H1 (cell line): ENCODE data around the gene C1S. TPM values are rescaled to one million over a fixed set of nuclear protein-coding genes. Genes with fewer than 3 reads are reported as not detected.

ENCODE experiments used
- CTCF ChIA-PET: fragments of 300-600 bp; sonication (Branson Sonifier 250); formaldehyde crosslinking; loops from one replicate; lab custom pipeline; 2021; ENCODE audit not compliant: partially characterized antibody; lab: Charles Lee
- POLR2A ChIA-PET: fragments of 300-600 bp; sonication (Branson Sonifier 250); formaldehyde crosslinking; loops from one replicate; lab custom pipeline; 2021; ENCODE audit warnings: inconsistent platforms; ENCODE audit not compliant: partially characterized antibody; lab: Charles Lee
- DNase-seq, 2 experiments: peaks; one replicate each; pipeline versions ENCODE4 v3.0.0 to v3.0.0-alpha.2; 2010 to 2022; ENCODE audit warnings: low spot score in 2 of 2, low read depth in 1 of 2, mixed read lengths in 1 of 2
- FAIRE-seq: peaks from 2 replicates; lab custom pipeline; 2011; peaks lifted over from hg19 to GRCh38; lab: Jason Lieb, UNC
- H2AFZ ChIP-seq: 2 replicates; pipeline ENCODE4 v1.8.1; 2012; ENCODE audit warnings: low read length, inconsistent platforms
- H2AK5ac ChIP-seq: 2 replicates; pipeline ENCODE4 v1.6.1; 2013; ENCODE audit warnings: low read depth, low read length
- H2BK120ac ChIP-seq: replicated peaks from 2 replicates; pipeline ENCODE3; 2013; ENCODE audit warnings: low read depth, low read length, inconsistent platforms
- H2BK12ac ChIP-seq: 2 replicates; pipeline ENCODE4 v1.6.1; 2013; ENCODE audit warnings: low read depth, low read length
- H2BK15ac ChIP-seq: 2 replicates; pipeline ENCODE4 v1.6.1; 2013; ENCODE audit warnings: low read length
- H2BK20ac ChIP-seq: 2 replicates; pipeline ENCODE4 v1.6.1; 2013; ENCODE audit warnings: low read length
- H2BK5ac ChIP-seq: 2 replicates; pipeline ENCODE4 v1.6.1; 2013; ENCODE audit warnings: low read depth, low read length
- H3K14ac ChIP-seq: 2 replicates; pipeline ENCODE4 v1.6.1; 2013; ENCODE audit warnings: inconsistent platforms; ENCODE audit not compliant: insufficient read length
- H3K18ac ChIP-seq: 2 replicates; pipeline ENCODE4 v1.6.1; 2013; ENCODE audit warnings: low read length; ENCODE audit errors: extremely low read depth
- H3K23ac ChIP-seq: 2 replicates; pipeline ENCODE4 v1.6.1; 2013; ENCODE audit warnings: inconsistent platforms; ENCODE audit not compliant: insufficient read length
- H3K23me2 ChIP-seq: 2 replicates; pipeline ENCODE4 v1.6.1; 2013; ENCODE audit warnings: low read depth, low read length
- H3K27ac ChIP-seq: 2 replicates; pipeline ENCODE4 v1.6.1; 2011; ENCODE audit warnings: low read depth, low read length, inconsistent platforms
- H3K27me3 ChIP-seq, 4 experiments: replicated peaks in 1 of 4; 1 replicate in 1 of 4; 2 replicates in 3 of 4; pipeline versions ENCODE4 v1.6.1 to v1.8.1; 2011 to 2013; ENCODE audit warnings: low read length in 3 of 4, mild to moderate bottlenecking in 3 of 4, inconsistent platforms in 2 of 4, mixed read lengths in 2 of 4, moderate library complexity in 1 of 4; ENCODE audit not compliant: control insufficient read depth in 3 of 4, insufficient read depth in 3 of 4; ENCODE audit errors: extremely low read depth in 1 of 4
- H3K36me3 ChIP-seq, 4 experiments: 2 replicates each; pipeline versions ENCODE4 v1.6.1 to v1.8.1; 2011 to 2013; ENCODE audit warnings: mild to moderate bottlenecking in 4 of 4, low read length in 3 of 4, moderate library complexity in 2 of 4, control low read depth in 1 of 4, inconsistent platforms in 1 of 4; ENCODE audit not compliant: insufficient read depth in 4 of 4, control insufficient read depth in 2 of 4
- H3K4ac ChIP-seq: replicated peaks from 2 replicates; pipeline ENCODE3; 2013; ENCODE audit warnings: low read length, low read depth, mixed read lengths, inconsistent platforms; ENCODE audit not compliant: insufficient read length
- H3K4me1 ChIP-seq, 4 experiments: replicated peaks in 1 of 4; 1 replicate in 1 of 4; 2 replicates in 3 of 4; pipeline versions ENCODE4 v1.6.1 to v1.8.1; 2011 to 2013; ENCODE audit warnings: low read length in 3 of 4, inconsistent platforms in 2 of 4, mixed read lengths in 1 of 4; ENCODE audit not compliant: insufficient read depth in 4 of 4, control insufficient read depth in 3 of 4
- H3K4me2 ChIP-seq, 2 experiments: 2 replicates each; pipeline versions ENCODE4 v1.6.1 to v1.8.1; 2011 to 2013; ENCODE audit warnings: low read depth in 2 of 2, low read length in 2 of 2, control low read depth in 1 of 2, inconsistent platforms in 1 of 2, mild to moderate bottlenecking in 1 of 2; ENCODE audit not compliant: insufficient read depth in 1 of 2
- H3K4me3 ChIP-seq, 4 experiments: fragments of 200-600, 300-600 bp in 1 of 4; sonication (generic), shearing (Covaris generic), sonication (Bioruptor Twin) in 1 of 4; 2 replicates each; pipeline versions ENCODE4 v1.5.1 to v1.8.1; 2011 to 2016; ENCODE audit warnings: low read length in 4 of 4, low read depth in 3 of 4, control low read depth in 2 of 4, inconsistent platforms in 2 of 4, mild to moderate bottlenecking in 2 of 4, mixed read lengths in 1 of 4, moderate library complexity in 1 of 4; ENCODE audit not compliant: insufficient read depth in 2 of 4; ENCODE audit errors: extremely low read depth in 1 of 4
- H3K56ac ChIP-seq: replicated peaks from 2 replicates; pipeline ENCODE3; 2013; ENCODE audit warnings: low read depth, mild to moderate bottlenecking, mixed read lengths, low read length, inconsistent platforms; ENCODE audit not compliant: insufficient read length
- H3K79me1 ChIP-seq: 2 replicates; pipeline ENCODE4 v1.6.1; 2013; ENCODE audit warnings: low read depth, low read length, control low read depth
- H3K79me2 ChIP-seq, 2 experiments: 2 replicates each; pipeline versions ENCODE4 v1.6.1 to v1.8.1; 2012 to 2013; ENCODE audit warnings: low read length in 2 of 2, mild to moderate bottlenecking in 2 of 2, inconsistent platforms in 1 of 2; ENCODE audit not compliant: insufficient read depth in 2 of 2, control insufficient read depth in 1 of 2
- H3K9ac ChIP-seq, 4 experiments: replicated peaks in 1 of 4; 1 replicate in 1 of 4; 2 replicates in 3 of 4; pipeline versions ENCODE4 v1.6.1 to v1.8.1; 2011 to 2013; ENCODE audit warnings: low read depth in 3 of 4, low read length in 3 of 4, control low read depth in 2 of 4, mild to moderate bottlenecking in 2 of 4, moderate library complexity in 2 of 4, inconsistent platforms in 1 of 4; ENCODE audit errors: extremely low read depth in 1 of 4
- H3K9me3 ChIP-seq, 2 experiments: 2 replicates each; pipeline versions ENCODE4 v1.6.1 to v1.8.1; 2012 to 2013; ENCODE audit warnings: mild to moderate bottlenecking in 2 of 2, moderate library complexity in 2 of 2, control low read depth in 1 of 2, inconsistent platforms in 1 of 2, low read depth in 1 of 2, low read length in 1 of 2, mixed read lengths in 1 of 2; ENCODE audit not compliant: insufficient read depth in 2 of 2
- H4K20me1 ChIP-seq, 2 experiments: replicated peaks in 1 of 2; 2 replicates each; pipeline versions ENCODE3 to v1.8.1; 2011 to 2013; ENCODE audit warnings: inconsistent platforms in 2 of 2, low read length in 2 of 2, mild to moderate bottlenecking in 1 of 2; ENCODE audit not compliant: insufficient read depth in 2 of 2, control insufficient read depth in 1 of 2
- H4K5ac ChIP-seq: 2 replicates; pipeline ENCODE4 v1.6.1; 2013; ENCODE audit warnings: low read length, low read depth, mixed read lengths, inconsistent platforms; ENCODE audit not compliant: insufficient read length
- H4K8ac ChIP-seq: 2 replicates; pipeline ENCODE4 v1.8.0; 2013; ENCODE audit warnings: mild to moderate bottlenecking, moderate library complexity, low read length, inconsistent platforms; ENCODE audit not compliant: insufficient read depth; ENCODE audit errors: extremely low read depth
- H4K91ac ChIP-seq: replicated peaks from 2 replicates; pipeline ENCODE3; 2013; ENCODE audit warnings: low read length, mixed read lengths, inconsistent platforms; ENCODE audit not compliant: insufficient read length
- ATF2 ChIP-seq: IDR thresholded peaks from 2 replicates; pipeline ENCODE4 v1.6.1; 2012; ENCODE audit warnings: low read length, inconsistent platforms
- BACH1 ChIP-seq: IDR thresholded peaks from 2 replicates; pipeline ENCODE4 v1.6.1; 2012; ENCODE audit warnings: low read length, improper control_type of control experiment
- JUN ChIP-seq: IDR thresholded peaks from 2 replicates; pipeline ENCODE4 v1.6.1; 2011; ENCODE audit warnings: low read depth, mild to moderate bottlenecking, improper control_type of control experiment, low read length
- KDM1A ChIP-seq: fragments of 200-600, 300-600 bp; sonication (generic); IDR thresholded peaks from 2 replicates; pipeline ENCODE4 v1.7.1; 2016; ENCODE audit warnings: mild to moderate bottlenecking, low read length, borderline replicate concordance
- KDM5A ChIP-seq: fragments of 200-600 bp; IDR thresholded peaks from 2 replicates; pipeline ENCODE4 v1.7.1; 2012; ENCODE audit warnings: mild to moderate bottlenecking, low read length, inconsistent platforms, mixed read lengths
- NRF1 ChIP-seq: IDR thresholded peaks from 2 replicates; pipeline ENCODE4 v1.6.1; 2011; ENCODE audit warnings: mild to moderate bottlenecking, low read depth, low read length, improper control_type of control experiment
- PHF8 ChIP-seq: fragments of 200-600 bp; sonication (generic); conservative IDR thresholded peaks from 2 replicates; pipeline ENCODE4 v1.7.1; 2012; ENCODE audit warnings: low read depth, mild to moderate bottlenecking, inconsistent platforms, low read length, moderate library complexity
- POU5F1 ChIP-seq: IDR thresholded peaks from 2 replicates; pipeline ENCODE4 v1.6.1; 2011; ENCODE audit warnings: low read depth, mild to moderate bottlenecking, low read length, moderate library complexity
- SIRT6 ChIP-seq: IDR thresholded peaks from one replicate; pipeline ENCODE4 v1.7.1; 2012; ENCODE audit warnings: low read length, inconsistent platforms
- SIX5 ChIP-seq: IDR thresholded peaks from 2 replicates; pipeline ENCODE4 v1.6.1; 2011; ENCODE audit warnings: mild to moderate bottlenecking, low read depth, low read length
- SRF ChIP-seq: IDR thresholded peaks from 2 replicates; pipeline ENCODE4 v1.6.1; 2011; ENCODE audit warnings: mild to moderate bottlenecking, low read depth, low read length, moderate library complexity
- TAF7 ChIP-seq: optimal IDR thresholded peaks from 2 replicates; pipeline ENCODE3; 2011; ENCODE audit warnings: low read depth, mild to moderate bottlenecking, inconsistent platforms, low read length, moderate library complexity, borderline replicate concordance
- TEAD4 ChIP-seq: IDR thresholded peaks from 2 replicates; pipeline ENCODE4 v1.6.1; 2012; ENCODE audit warnings: low read depth, low read length, inconsistent platforms, mixed read lengths
- WGBS, 2 experiments: shearing (Covaris generic) in 1 of 2; methylation state at CpG; one replicate each; pipeline versions ENCODE4 v1.1.6 to v1.1.7; 2013 to 2015; ENCODE audit warnings: low lambda C conversion rate in 2 of 2, mixed read lengths in 2 of 2, inconsistent platforms in 1 of 2, low coverage in 1 of 2, missing lambda C conversion rate in 1 of 2; ENCODE audit not compliant: insufficient replicate concordance in 2 of 2, insufficient coverage in 1 of 2, insufficient read length in 1 of 2; ENCODE audit errors: extremely low coverage in 1 of 2, missing lambda C conversion rate in 1 of 2; 5-methylcytosine and 5-hydroxymethylcytosine counted together
- polyA plus RNA-seq, 7 experiments: library from polyadenylated mRNA; depleted of rRNA in 3 of 7; stranded (reverse) in 5 of 7; unstranded in 2 of 7; fragments of >200 nt in 5 of 7; fragments of 200-250 nt in 2 of 7; gene quantifications; 1 replicate in 5 of 7; 2 replicates in 1 of 7; 4 replicates in 1 of 7; pipeline versions ENCODE4 v1.2.1 to v1.2.3, GENCODE V29; 2011 to 2013; ENCODE audit warnings: missing spikeins in 2 of 7, mixed read lengths in 2 of 7
- total RNA-seq: library from RNA; stranded (reverse); fragmentation: NEBNext Ultra II Directional; extraction: Animal tissue kit (Norgen Biotek cat#: 25700); gene quantifications from 2 replicates; pipeline ENCODE4 v1.2.1, GENCODE V29; 2021

Gene C1S
- total and polyA plus RNA-seq, 2 of the 8 experiments (the other 6 are each of a cell fraction or from before 2014, with no cell fraction given), result 4.4 to 7.3 TPM

GRCh38 chr12:7118881-7119280, 58.4 kb downstream of the C1S start:
- Histone ChIP-seq H3K79me1 (no peaks in the 10 kb centered on the region), H2AFZ (no peak overlapping the region), H3K23me2 (no peaks in the 10 kb centered on the region), H3K18ac (no peak overlapping the region), H2BK120ac (no peak overlapping the region), H3K4me1 (no peaks in the 10 kb centered on the region), H3K9me3 (no peaks in the 10 kb centered on the region), H2BK15ac (no peak overlapping the region), H3K14ac (no peak overlapping the region), H3K23ac (no peak overlapping the region), H3K27ac (no peak overlapping the region), H2BK12ac (no peak overlapping the region), H3K27me3 (no peaks in the 10 kb centered on the region), H4K5ac (no peak overlapping the region), H2BK20ac (no peak overlapping the region), H4K20me1 (peaks cover 0 to 1% of the 10 kb centered on the region in 2 experiments), H3K36me3 (no peaks in the 10 kb centered on the region), H4K8ac (no peak overlapping the region), H3K4ac (no peak overlapping the region), H2AK5ac (no peak overlapping the region), H2BK5ac (no peak overlapping the region), H3K9ac (no peak overlapping the region), H3K4me3 (no peak overlapping the region), H3K4me2 (no peak overlapping the region), H3K56ac (no peak overlapping the region), H4K91ac (no peak overlapping the region), H3K79me2 (no peaks in the 10 kb centered on the region)
- FAIRE-seq (no peak), DNase-seq (no peak)
- ChIA-PET CTCF (interaction anchor here (0.5 to 9.5 kb wide), 8 partner anchors 9 to 246 kb away, joined by 3 to 67 read pairs (median 3); partner anchors contain the start of genes C1S and SPSB2), POLR2A (interaction anchor here (1.0 to 3.5 kb wide), 3 partner anchors 9 to 175 kb away, joined by 4 to 21 read pairs (median 4); partner anchors contain the start of genes C12orf57, CLSTN3, RBP5 and RNU7-1)
- 80% methylated on average over 3 of the region's 3 CpGs; no CpG with 5 or more reads in 1 of the 2 experiments for WGBS, 2 experiments
- no peak for TF ChIP-seq SIRT6
- TF ChIP-seq TEAD4, result no peak
- TF ChIP-seq POU5F1, result no peak
- TF ChIP-seq TAF7, result no peak
- no peak for TF ChIP-seq ATF2
- TF ChIP-seq KDM5A, result no peak
- TF ChIP-seq KDM1A, result no peak
- TF ChIP-seq SIX5, result no peak
- no peak for TF ChIP-seq BACH1
- no peak for TF ChIP-seq NRF1
- TF ChIP-seq PHF8, result no peak
- TF ChIP-seq JUN, result no peak
- TF ChIP-seq SRF, result no peak
